Mesothelial cell of epicardium (in vitro differentiated cells): ENCODE data around the gene CAMTA2. TPM values are rescaled to one million over a fixed set of nuclear protein-coding genes. Genes with fewer than 3 reads are reported as not detected.

ENCODE experiments used
- DNase-seq, 2 experiments: peaks; one replicate each; pipeline ENCODE4 v3.0.0; 2021; ENCODE audit warnings: low spot score in 2 of 2; ENCODE audit not compliant: unreplicated experiment in 2 of 2
- H3K27ac Mint-ChIP-seq: 2 replicates; pipeline ENCODE4 v1.8.0; 2021; ENCODE audit warnings: mixed read lengths
- H3K27me3 Mint-ChIP-seq: 2 replicates; pipeline ENCODE4 v1.8.0; 2021; ENCODE audit warnings: low read depth, mixed read lengths
- H3K36me3 Mint-ChIP-seq: 2 replicates; pipeline ENCODE4 v1.8.0; 2021; ENCODE audit warnings: mixed read lengths
- H3K4me1 Mint-ChIP-seq: 2 replicates; pipeline ENCODE4 v1.8.0; 2021; ENCODE audit warnings: mixed read lengths
- H3K4me3 Mint-ChIP-seq: 2 replicates; pipeline ENCODE4 v1.8.0; 2021; ENCODE audit warnings: mild to moderate bottlenecking, moderate library complexity, mixed read lengths
- H3K9me3 Mint-ChIP-seq: 2 replicates; pipeline ENCODE4 v1.8.0; 2021; ENCODE audit warnings: mixed read lengths
- CTCF ChIP-seq: fragments of 200-600 bp; sonication (generic); IDR thresholded peaks from one replicate; pipeline ENCODE4 v1.5.0; 2021; ENCODE audit warnings: antibody characterized with exemption; ENCODE audit not compliant: unreplicated experiment
- total RNA-seq: library from RNA; stranded (reverse); gene quantifications from 3 replicates; pipeline ENCODE4 v1.2.1, GENCODE V29; 2021

CAMTA2 gene
- total RNA-seq, 1 donor from 2014 or later, result 31.6 TPM

GRCh38 chr17:4986403-4986802 lies 1.1 kb downstream of the CAMTA2 start:
- H3K4me3 Mint-ChIP-seq, result peak overlapping the region; percentile 81
- H3K27ac Mint-ChIP-seq, result peak overlapping the region; percentile 66
- no peak for TF ChIP-seq CTCF
- H3K27me3 Mint-ChIP-seq, result no peaks in the 10 kb centered on the region
- no peaks in the 10 kb centered on the region for H3K9me3 Mint-ChIP-seq
- peaks cover 4% of the 10 kb centered on the region for H3K36me3 Mint-ChIP-seq
- peaks cover 27% of the 10 kb centered on the region for H3K4me1 Mint-ChIP-seq
- DNase-seq, result no peak

- H3K4me1 Mint-ChIP-seq, result peaks cover 16% of the 10 kb centered on the region
- H3K36me3 Mint-ChIP-seq, result peaks cover 11% of the 10 kb centered on the region
- no peak overlapping the region for H3K4me3 Mint-ChIP-seq
- no peak overlapping the region for H3K27ac Mint-ChIP-seq
- H3K9me3 Mint-ChIP-seq, result no peaks in the 10 kb centered on the region
- H3K27me3 Mint-ChIP-seq, result no peaks in the 10 kb centered on the region
- no peak for DNase-seq
- TF ChIP-seq CTCF, result no peak
Observed at GRCh38 chr17:4982305-4982704, 5.2 kb downstream of the CAMTA2 start.

- DNase-seq, result no peak
- Mint-ChIP-seq H3K4me3 (no peak overlapping the region), H3K4me1 (peaks cover 8% of the 10 kb centered on the region), H3K27ac (no peak overlapping the region), H3K9me3 (no peaks in the 10 kb centered on the region), H3K36me3 (peaks cover 12% of the 10 kb centered on the region), H3K27me3 (no peaks in the 10 kb centered on the region)
- peak; percentile 82 for TF ChIP-seq CTCF
Observed at GRCh38 chr17:4980644-4981216, 6.7 kb downstream of the CAMTA2 start.

DNA sequence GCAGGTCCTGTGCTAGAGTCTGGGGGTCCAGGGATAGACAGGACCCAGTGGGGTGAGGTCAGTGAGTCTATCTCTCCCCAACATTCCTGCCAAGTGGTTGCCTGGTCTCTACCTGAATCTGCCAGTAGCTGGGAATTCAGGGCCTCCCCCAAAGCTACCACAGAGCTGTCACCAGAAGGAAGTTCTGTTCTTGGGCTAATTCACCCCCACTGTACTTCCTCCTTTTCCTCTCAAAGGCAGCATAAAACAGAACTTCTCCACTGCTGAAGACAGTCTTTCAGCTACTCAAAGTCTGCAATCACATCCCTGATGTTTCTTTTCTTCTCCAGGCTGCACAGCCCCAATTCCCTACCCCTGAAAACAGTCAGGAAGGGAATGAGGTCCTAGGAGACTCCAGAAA lies 8.7 kb downstream of the CAMTA2 start:
- no peaks in the 10 kb centered on the region for H3K9me3 Mint-ChIP-seq
- no peaks in the 10 kb centered on the region for H3K27me3 Mint-ChIP-seq
- TF ChIP-seq CTCF, result no peak
- DNase-seq, result no peak
- H3K4me1 Mint-ChIP-seq, result peaks cover 10% of the 10 kb centered on the region
- no peak overlapping the region for H3K4me3 Mint-ChIP-seq
- H3K27ac Mint-ChIP-seq, result no peak overlapping the region
- H3K36me3 Mint-ChIP-seq, result peaks cover 19% of the 10 kb centered on the region

DNA sequence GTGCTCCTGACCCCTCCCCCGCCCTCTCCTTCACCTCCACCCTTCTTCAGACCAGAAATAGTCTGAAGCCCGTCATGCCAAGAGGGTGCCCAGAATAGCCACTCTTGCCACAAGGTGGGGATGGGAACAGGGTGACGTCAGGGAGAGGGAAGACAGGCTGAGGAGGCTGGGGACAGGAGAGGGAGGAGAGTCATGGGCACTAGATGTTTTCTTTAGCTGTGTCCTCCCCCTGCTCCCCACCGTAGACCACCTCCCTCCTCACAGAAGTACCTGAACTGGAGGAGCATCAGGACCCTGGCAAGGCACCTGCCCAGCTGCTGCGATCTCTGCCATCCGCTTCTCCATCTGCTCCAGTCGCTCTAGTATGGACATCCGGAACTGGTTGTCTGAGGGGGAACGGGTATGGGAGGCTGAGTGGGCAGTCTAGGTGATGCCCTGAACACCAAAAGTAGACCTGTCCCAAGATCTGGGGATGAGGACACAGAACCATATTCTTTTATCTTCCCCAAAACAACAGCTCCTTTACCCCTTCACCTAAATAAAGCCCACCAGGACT lies 13.3 kb downstream of the CAMTA2 start:
- Mint-ChIP-seq H3K4me1 (peaks cover 30% of the 10 kb centered on the region), H3K27ac (no peak overlapping the region), H3K36me3 (peaks cover 19% of the 10 kb centered on the region), H3K9me3 (no peaks in the 10 kb centered on the region), H3K27me3 (no peaks in the 10 kb centered on the region), H3K4me3 (no peak overlapping the region)
- DNase-seq, result no peak
- TF ChIP-seq CTCF, result no peak
